GM12878 (cell line): Measurements from ENCODE around the gene CARD10. TPM values are rescaled to one million over a fixed set of nuclear protein-coding genes. Genes with fewer than 3 reads are reported as not detected.
A peak's percentile ranks its signal among the peaks of the same experiment; 100 is the strongest.

Experiments used
- ATAC-seq: fragments of 200-7000 bp; cut with Tn5 transposase; 3 replicates; pipeline ENCODE4 v1.9.1; 2020; ENCODE audit warnings: mild to moderate bottlenecking, moderate library complexity
- BruUV-seq: library from RNA; stranded (reverse); fragments of 400-500 nt; replicated peaks from 2 replicates; lab custom pipeline; 2021; lab: Mats Ljungman, UMichigan
- CTCF ChIA-PET: fragments of 300-600 bp; sonication (Branson Sonifier 250); formaldehyde crosslinking; extraction: SDS; loops from one replicate; lab custom pipeline; 2021; ENCODE audit warnings: inconsistent platforms; lab: Yijun Ruan, JAX
- POLR2A ChIA-PET: fragments of 350-600 bp; formaldehyde crosslinking; extraction: SDS; loops from one replicate; lab custom pipeline; 2021; ENCODE audit warnings: inconsistent platforms; lab: Charles Lee
- RAD21 ChIA-PET: fragments of 300-600 bp; sonication (Branson Sonifier 250); formaldehyde crosslinking; loops from one replicate; lab custom pipeline; 2023; ENCODE audit warnings: antibody characterized with exemption; ENCODE audit not compliant: unreplicated experiment; lab: Charles Lee
- SMC1A ChIA-PET: fragments of 300-600 bp; sonication (Branson Sonifier 250); formaldehyde crosslinking; loops from one replicate; lab custom pipeline; 2023; ENCODE audit not compliant: unreplicated experiment, uncharacterized antibody; lab: Charles Lee
- DNase-seq: peaks from one replicate; pipeline ENCODE4 v3.0.0-alpha.2; 2011; ENCODE audit warnings: low read depth, low spot score
- FAIRE-seq: peaks from 3 replicates; lab custom pipeline; 2011; peaks lifted over from hg19 to GRCh38; lab: Jason Lieb, UNC
- H2AFZ ChIP-seq: 2 replicates; pipeline ENCODE4 v1.6.0; 2011; ENCODE audit warnings: low read depth, low read length, control low read depth; ENCODE audit not compliant: control insufficient read depth
- H3K27ac ChIP-seq: 2 replicates; pipeline ENCODE4 v1.5.1; 2011; ENCODE audit warnings: control low read depth; ENCODE audit not compliant: control insufficient read depth, insufficient read depth
- H3K27me3 ChIP-seq, 2 experiments: replicated peaks in 1 of 2; 2 replicates each; pipeline versions ENCODE4 v1.6.0 to v1.6.1; 2011; ENCODE audit warnings: low read length in 1 of 2; ENCODE audit not compliant: control insufficient read depth in 2 of 2, insufficient read depth in 2 of 2
- H3K36me3 ChIP-seq, 2 experiments: 2 replicates each; pipeline ENCODE4 v1.5.1; 2011; ENCODE audit warnings: low read length in 1 of 2; ENCODE audit not compliant: control insufficient read depth in 2 of 2, insufficient read depth in 2 of 2
- H3K4me1 ChIP-seq: 2 replicates; pipeline ENCODE4 v1.6.1; 2011; ENCODE audit warnings: mild to moderate bottlenecking, low read length, moderate library complexity, mixed read lengths; ENCODE audit not compliant: control insufficient read depth, insufficient read depth
- H3K4me2 ChIP-seq: 2 replicates; pipeline ENCODE4 v1.6.0; 2011; ENCODE audit warnings: control low read depth; ENCODE audit not compliant: control insufficient read depth, insufficient read depth
- H3K4me3 ChIP-seq: fragments of 200-600 bp; sonication (generic); 2 replicates; pipeline ENCODE4 v1.5.1; 2016
- H3K79me2 ChIP-seq: 2 replicates; pipeline ENCODE4 v1.6.0; 2011; ENCODE audit warnings: low read length; ENCODE audit not compliant: control insufficient read depth, insufficient read depth
- H3K9ac ChIP-seq: 2 replicates; pipeline ENCODE4 v1.8.0; 2011; ENCODE audit warnings: low read length, control low read depth, mixed read lengths; ENCODE audit not compliant: control insufficient read depth, insufficient read depth
- H3K9me3 ChIP-seq: replicated peaks from 3 replicates; pipeline ENCODE4 v1.5.1; 2011; ENCODE audit warnings: mild to moderate bottlenecking, low read length; ENCODE audit not compliant: control insufficient read depth, insufficient read depth
- H4K20me1 ChIP-seq: 2 replicates; pipeline ENCODE4 v1.6.0; 2011; ENCODE audit not compliant: control insufficient read depth, insufficient read depth
- BHLHE40 ChIP-seq, 2 experiments: fragments of 450-650 bp in 1 of 2; IDR thresholded peaks; 2 replicates each; pipeline ENCODE4 v1.6.1; 2011 to 2017; ENCODE audit warnings: low read depth in 2 of 2, borderline replicate concordance in 1 of 2, improper control_type of control experiment in 1 of 2, low read length in 1 of 2, mild to moderate bottlenecking in 1 of 2
- BMI1 ChIP-seq: fragments of 450-650 bp; IDR thresholded peaks from 2 replicates; pipeline ENCODE4 v1.6.1; 2016; ENCODE audit warnings: mild to moderate bottlenecking, moderate library complexity, borderline replicate concordance
- EP300 ChIP-seq, 2 experiments: fragments of 150-350 bp in 1 of 2; IDR thresholded peaks; 2 replicates each; pipeline ENCODE4 v1.6.1; 2011 to 2012; ENCODE audit warnings: low read depth in 2 of 2, low read length in 2 of 2, borderline replicate concordance in 1 of 2, improper control_type of control experiment in 1 of 2, inconsistent platforms in 1 of 2; ENCODE audit not compliant: control insufficient read depth in 1 of 2
- IKZF1 ChIP-seq: fragments of 450-650 bp; conservative IDR thresholded peaks from 2 replicates; pipeline ENCODE4 v1.6.1; 2017; ENCODE audit warnings: antibody characterized with exemption, mild to moderate bottlenecking
- IKZF2 ChIP-seq, 2 experiments: fragments of 450-650 bp; IDR thresholded peaks; 2 replicates each; pipeline ENCODE4 v1.6.1; 2017; ENCODE audit warnings: mild to moderate bottlenecking in 2 of 2, moderate library complexity in 2 of 2
- MEF2A ChIP-seq: IDR thresholded peaks from 2 replicates; pipeline ENCODE4 v1.6.1; 2011; ENCODE audit warnings: low read depth, mild to moderate bottlenecking, low read length, moderate library complexity; ENCODE audit not compliant: insufficient read depth
- NFYA ChIP-seq: IDR thresholded peaks from 2 replicates; pipeline ENCODE4 v1.6.1; 2011; ENCODE audit warnings: low read depth, mild to moderate bottlenecking, low read length, improper control_type of control experiment, borderline replicate concordance
- POLR2A ChIP-seq: IDR thresholded peaks from 2 replicates; pipeline ENCODE4 v1.6.1; 2011; ENCODE audit warnings: low read depth, mild to moderate bottlenecking, low read length
- POU2F2 ChIP-seq: IDR thresholded peaks from 3 replicates; pipeline ENCODE4 v1.6.1; 2011; ENCODE audit warnings: low read depth, mild to moderate bottlenecking, low read length, borderline replicate concordance
- RUNX3 ChIP-seq: IDR thresholded peaks from 2 replicates; pipeline ENCODE4 v1.6.1; 2012; ENCODE audit warnings: low read length, inconsistent platforms
- TARDBP ChIP-seq: IDR thresholded peaks from 2 replicates; pipeline ENCODE4 v1.6.1; 2016; ENCODE audit warnings: borderline replicate concordance
- WGBS: methylation state at CpG from one replicate; pipeline ENCODE4 v1.1.6; 2016; ENCODE audit warnings: low lambda C conversion rate; ENCODE audit not compliant: insufficient replicate concordance, insufficient coverage; ENCODE audit errors: missing lambda C conversion rate; 5-methylcytosine and 5-hydroxymethylcytosine counted together
- in situ Hi-C: fragments of 300-500 bp; cut with MboI; formaldehyde crosslinking; loops from 9 replicates; pipeline ENCODE4 v1.14.3; 2018; ENCODE audit warnings: mixed read lengths
- intact Hi-C: fragments of 100-400 bp; cut with micrococcal nuclease; formaldehyde crosslinking; loops from one replicate; pipeline ENCODE4 v1.14.2; 2022; ENCODE audit not compliant: unreplicated experiment
- polyA plus RNA-seq, 11 experiments: library from polyadenylated mRNA; depleted of rRNA in 4 of 11; unstranded in 6 of 11; stranded (reverse) in 5 of 11; fragments of >200 nt; fragmentation: Nextera tagmentation in 4 of 11; fragmentation: Illumina TruSeq in 1 of 11; extraction: Ambion mirVana in 4 of 11; extraction: Trizol in 1 of 11; gene quantifications; 1 replicate in 1 of 11; 2 replicates in 10 of 11; pipeline versions ENCODE4 v1.2.1 to v1.2.3, GENCODE V29; 2011 to 2016; ENCODE audit warnings: inconsistent platforms in 2 of 11, missing spikeins in 2 of 11, low read depth in 1 of 11
- total RNA-seq, 4 experiments: library from RNA; depleted of rRNA in 3 of 4; stranded (reverse); fragments of >200 nt in 3 of 4; fragmentation: Illumina TruSeq in 1 of 4; extraction: Trizol in 1 of 4; gene quantifications; 2 replicates each; pipeline versions ENCODE4 v1.2.1 to v1.2.3, GENCODE V29; 2013 to 2021
- TF ChIP-seq, protein P1 (sequence below): IDR thresholded peaks from 2 replicates; pipeline ENCODE4 v1.6.1; 2012; ENCODE audit warnings: low read depth, low read length, improper control_type of control experiment
- TF ChIP-seq, protein P2 (sequence below): fragments of 450-650 bp; IDR thresholded peaks from 2 replicates; pipeline ENCODE4 v1.6.1; 2016; ENCODE audit warnings: mild to moderate bottlenecking
- TF ChIP-seq, protein P3 (sequence below): IDR thresholded peaks from 2 replicates; pipeline ENCODE4 v1.6.1; 2011; ENCODE audit warnings: mild to moderate bottlenecking, low read depth, low read length, moderate library complexity; ENCODE audit not compliant: insufficient replicate concordance
- TF ChIP-seq, protein P4 (sequence below): fragments of 450-650 bp; formaldehyde crosslinking; IDR thresholded peaks from 2 replicates; pipeline ENCODE4 v1.5.0; 2022; ENCODE audit warnings: mild to moderate bottlenecking, missing genetic modification characterization

The CARD10 gene
- total and polyA plus RNA-seq, 10 of the 15 experiments (the other 5 are each of a cell fraction or from before 2014, with no cell fraction given) = 0.08 to 0.10 (median 0.10) TPM; not detected in 7

DNA sequence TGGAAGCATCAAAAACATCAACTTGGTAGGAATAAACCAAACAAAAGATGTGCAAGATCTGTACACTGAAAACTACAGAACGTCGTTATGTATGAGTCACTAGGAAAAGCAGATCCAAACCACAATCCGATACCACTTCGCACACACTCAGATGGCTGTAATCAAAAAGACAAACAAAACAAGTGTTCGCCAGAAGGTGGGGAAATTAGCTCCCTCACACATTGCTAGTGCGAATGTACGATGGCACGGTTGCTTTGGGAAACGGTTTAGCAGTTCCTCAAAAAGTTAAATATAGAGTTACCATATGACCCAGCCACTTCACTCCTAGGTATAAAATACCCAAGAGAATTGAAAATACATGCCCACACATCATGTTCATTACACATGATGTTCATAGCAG, 14.8 kb upstream of the CARD10 start:
- RAD21 ChIA-PET = interaction anchor here (1.8 to 2.7 kb wide), 3 partner anchors 33 to 74 kb away, joined by 4 to 13 read pairs (median 6); no protein-coding TSS in a partner anchor
- no peaks in the 10 kb centered on the region for H3K36me3 ChIP-seq
- FAIRE-seq (no peak), ATAC-seq (peak; percentile 18), DNase-seq (peak; percentile 28)
- CTCF ChIA-PET = interaction anchor here (1.0 to 2.9 kb wide), 6 partner anchors 8 to 106 kb away, joined by 3 to 20 read pairs (median 4); no protein-coding TSS in a partner anchor
- POLR2A ChIA-PET = interaction anchor here (0.7 kb wide), 1 partner anchor 57 kb away, joined by 4 read pairs; no protein-coding TSS in a partner anchor
- intact Hi-C loops (loop anchor here (10.0 kb wide), 2 partner anchors 331 to 401 kb away; no protein-coding TSS in a partner anchor), in situ Hi-C loops (no loop called here)
- peak overlapping the region; percentile 44 for H2AFZ ChIP-seq
- no peaks in the 10 kb centered on the region for H3K79me2 ChIP-seq
- H3K9ac ChIP-seq = no peak overlapping the region
- SMC1A ChIA-PET = interaction anchor here (0.9 to 1.4 kb wide), 4 partner anchors 9 to 74 kb away, joined by 3 to 4 read pairs (median 3); partner anchors contain the start of gene GGA1
- H3K4me2 ChIP-seq = no peak overlapping the region
- H3K27me3 ChIP-seq = no peaks in the 10 kb centered on the region
- BruUV-seq = no TSS peak
- no peaks in the 10 kb centered on the region for H4K20me1 ChIP-seq
- WGBS = 2% methylated on average over 9 of the region's 9 CpGs
- H3K4me3 ChIP-seq = no peak overlapping the region
- peaks cover 15% of the 10 kb centered on the region for H3K4me1 ChIP-seq
- H3K27ac ChIP-seq = no peak overlapping the region
- H3K9me3 ChIP-seq = no peaks in the 10 kb centered on the region
- peak; percentile 84 to 85; a peak in 3 of 4 replicates for TF ChIP-seq IKZF2 (IDR thresholded peaks at IDR 0.05)
- TF ChIP-seq POLR2A = no peak
- TF ChIP-seq POU2F2 = no peak
- TF ChIP-seq NFYA = no peak
- TF ChIP-seq BHLHE40 (IDR thresholded peaks at IDR 0.05; ENCODE audit: borderline replicate concordance in 1 of 2, low read depth in 2 of 2, low read length in 1 of 2) = peak; percentile 30 to 69; a peak in 1 of 4 replicates
- TF ChIP-seq, protein P1, sequence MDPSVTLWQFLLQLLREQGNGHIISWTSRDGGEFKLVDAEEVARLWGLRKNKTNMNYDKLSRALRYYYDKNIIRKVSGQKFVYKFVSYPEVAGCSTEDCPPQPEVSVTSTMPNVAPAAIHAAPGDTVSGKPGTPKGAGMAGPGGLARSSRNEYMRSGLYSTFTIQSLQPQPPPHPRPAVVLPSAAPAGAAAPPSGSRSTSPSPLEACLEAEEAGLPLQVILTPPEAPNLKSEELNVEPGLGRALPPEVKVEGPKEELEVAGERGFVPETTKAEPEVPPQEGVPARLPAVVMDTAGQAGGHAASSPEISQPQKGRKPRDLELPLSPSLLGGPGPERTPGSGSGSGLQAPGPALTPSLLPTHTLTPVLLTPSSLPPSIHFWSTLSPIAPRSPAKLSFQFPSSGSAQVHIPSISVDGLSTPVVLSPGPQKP = no peak
- 0 out of 4 replicates have a peak, but pooled peaks of 1 of the 2 experiments have one; percentile 31 for TF ChIP-seq EP300 (IDR thresholded peaks at IDR 0.05; ENCODE audit: borderline replicate concordance in 1 of 2, control insufficient read depth in 1 of 2, low read depth in 2 of 2, low read length in 2 of 2)
- TF ChIP-seq, protein P2, sequence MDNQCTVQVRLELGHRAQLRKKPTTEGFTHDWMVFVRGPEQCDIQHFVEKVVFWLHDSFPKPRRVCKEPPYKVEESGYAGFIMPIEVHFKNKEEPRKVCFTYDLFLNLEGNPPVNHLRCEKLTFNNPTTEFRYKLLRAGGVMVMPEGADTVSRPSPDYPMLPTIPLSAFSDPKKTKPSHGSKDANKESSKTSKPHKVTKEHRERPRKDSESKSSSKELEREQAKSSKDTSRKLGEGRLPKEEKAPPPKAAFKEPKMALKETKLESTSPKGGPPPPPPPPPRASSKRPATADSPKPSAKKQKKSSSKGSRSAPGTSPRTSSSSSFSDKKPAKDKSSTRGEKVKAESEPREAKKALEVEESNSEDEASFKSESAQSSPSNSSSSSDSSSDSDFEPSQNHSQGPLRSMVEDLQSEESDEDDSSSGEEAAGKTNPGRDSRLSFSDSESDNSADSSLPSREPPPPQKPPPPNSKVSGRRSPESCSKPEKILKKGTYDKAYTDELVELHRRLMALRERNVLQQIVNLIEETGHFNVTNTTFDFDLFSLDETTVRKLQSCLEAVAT = 0 out of 2 replicates have a peak, but pooled peaks have one; percentile 26
- TF ChIP-seq, protein P3, sequence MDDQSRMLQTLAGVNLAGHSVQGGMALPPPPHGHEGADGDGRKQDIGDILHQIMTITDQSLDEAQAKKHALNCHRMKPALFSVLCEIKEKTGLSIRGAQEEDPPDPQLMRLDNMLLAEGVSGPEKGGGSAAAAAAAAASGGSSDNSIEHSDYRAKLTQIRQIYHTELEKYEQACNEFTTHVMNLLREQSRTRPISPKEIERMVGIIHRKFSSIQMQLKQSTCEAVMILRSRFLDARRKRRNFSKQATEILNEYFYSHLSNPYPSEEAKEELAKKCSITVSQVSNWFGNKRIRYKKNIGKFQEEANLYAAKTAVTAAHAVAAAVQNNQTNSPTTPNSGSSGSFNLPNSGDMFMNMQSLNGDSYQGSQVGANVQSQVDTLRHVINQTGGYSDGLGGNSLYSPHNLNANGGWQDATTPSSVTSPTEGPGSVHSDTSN = no peak
- no peak for TF ChIP-seq TARDBP
- peak; percentile 70; the same call in 1 of the 2 replicates for TF ChIP-seq BMI1
- no peak for TF ChIP-seq MEF2A
- TF ChIP-seq, protein P4, sequence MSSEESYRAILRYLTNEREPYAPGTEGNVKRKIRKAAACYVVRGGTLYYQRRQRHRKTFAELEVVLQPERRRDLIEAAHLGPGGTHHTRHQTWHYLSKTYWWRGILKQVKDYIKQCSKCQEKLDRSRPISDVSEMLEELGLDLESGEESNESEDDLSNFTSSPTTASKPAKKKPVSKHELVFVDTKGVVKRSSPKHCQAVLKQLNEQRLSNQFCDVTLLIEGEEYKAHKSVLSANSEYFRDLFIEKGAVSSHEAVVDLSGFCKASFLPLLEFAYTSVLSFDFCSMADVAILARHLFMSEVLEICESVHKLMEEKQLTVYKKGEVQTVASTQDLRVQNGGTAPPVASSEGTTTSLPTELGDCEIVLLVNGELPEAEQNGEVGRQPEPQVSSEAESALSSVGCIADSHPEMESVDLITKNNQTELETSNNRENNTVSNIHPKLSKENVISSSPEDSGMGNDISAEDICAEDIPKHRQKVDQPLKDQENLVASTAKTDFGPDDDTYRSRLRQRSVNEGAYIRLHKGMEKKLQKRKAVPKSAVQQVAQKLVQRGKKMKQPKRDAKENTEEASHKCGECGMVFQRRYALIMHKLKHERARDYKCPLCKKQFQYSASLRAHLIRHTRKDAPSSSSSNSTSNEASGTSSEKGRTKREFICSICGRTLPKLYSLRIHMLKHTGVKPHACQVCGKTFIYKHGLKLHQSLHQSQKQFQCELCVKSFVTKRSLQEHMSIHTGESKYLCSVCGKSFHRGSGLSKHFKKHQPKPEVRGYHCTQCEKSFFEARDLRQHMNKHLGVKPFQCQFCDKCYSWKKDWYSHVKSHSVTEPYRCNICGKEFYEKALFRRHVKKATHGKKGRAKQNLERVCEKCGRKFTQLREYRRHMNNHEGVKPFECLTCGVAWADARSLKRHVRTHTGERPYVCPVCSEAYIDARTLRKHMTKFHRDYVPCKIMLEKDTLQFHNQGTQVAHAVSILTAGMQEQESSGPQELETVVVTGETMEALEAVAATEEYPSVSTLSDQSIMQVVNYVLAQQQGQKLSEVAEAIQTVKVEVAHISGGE = no peak
- TF ChIP-seq RUNX3 = peak; percentile 64; the same call in 1 of the 2 replicates
- TF ChIP-seq IKZF1 = peak; percentile 79
